DLD1 (cell line): ENCODE measurements around the gene SPRR2A.
"Not testable (repeated sequence)": the region's sequence is repeated elsewhere in the genome, so short reads cannot be mapped to it uniquely, and the experiment has no call there.

Experiments used
- in situ Hi-C: cut with HindIII; loops from 2 replicates; pipeline ENCODE4 v1.10.0; 2017; ENCODE audit warnings: low sequenced_read_pairs

The SPRR2A gene

GRCh38 chr1:153025797-153026196 lies 31.5 kb downstream of the SPRR2A start:
- in situ Hi-C loops = no loop called here

DNA sequence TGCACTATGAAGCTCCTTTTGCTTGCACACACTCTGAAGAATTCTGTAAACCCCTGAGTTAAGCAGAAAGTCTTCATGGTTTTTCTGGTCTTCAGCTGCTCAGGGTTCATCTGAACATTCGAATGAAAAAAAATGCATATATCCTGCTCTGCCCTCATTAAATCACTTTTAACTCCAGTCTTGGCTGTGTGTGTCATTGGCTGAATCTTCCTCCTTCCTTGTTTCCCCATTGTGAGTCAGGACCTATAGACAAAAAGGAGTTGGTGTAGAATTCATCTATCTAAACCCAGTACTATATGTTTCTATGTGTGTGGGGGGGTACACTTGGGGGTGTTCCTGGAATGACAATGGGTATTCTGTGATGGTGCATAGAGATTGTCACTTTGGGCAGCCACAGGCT lies 32.9 kb downstream of the SPRR2A start:
- in situ Hi-C loops = no loop called here

GRCh38 chr1:153023109-153023508 lies 34.2 kb downstream of the SPRR2A start:
- in situ Hi-C loops = no loop called here

DNA sequence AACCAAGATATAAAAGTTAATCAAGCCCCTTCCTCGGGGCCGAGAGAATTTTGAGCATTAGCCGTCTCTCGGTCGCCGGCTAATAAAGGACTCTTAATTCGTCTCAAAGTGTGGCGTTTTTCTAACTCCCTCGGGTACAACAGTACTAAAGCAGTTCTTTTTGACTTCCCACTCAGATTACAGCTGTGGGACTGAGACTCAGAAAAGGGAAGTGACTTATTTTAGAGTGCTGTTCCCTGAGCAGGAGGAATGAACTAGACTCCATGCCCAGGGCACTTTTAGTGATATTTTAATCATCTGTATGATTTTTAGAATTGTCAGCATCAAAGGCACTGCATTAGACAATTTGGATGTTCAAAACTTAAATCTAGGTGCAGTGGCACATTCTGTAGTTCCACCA lies 35.0 kb downstream of the SPRR2A start:
- in situ Hi-C loops = not testable (repeated sequence)

- in situ Hi-C loops = not testable (repeated sequence)
Measured at GRCh38 chr1:153021829-153022228, 35.5 kb downstream of the SPRR2A start.

GRCh38 chr1:153011235-153011758 lies 46.0 kb downstream of the SPRR2A start:
- in situ Hi-C loops = not testable (repeated sequence)
